SU-DHL-6 (cell line): ENCODE measurements around the gene SMIM15.

Source experiments
- CTCF ChIP-seq: fragments of 200-600 bp; sonication (generic); IDR thresholded peaks from one replicate; pipeline ENCODE4 v1.5.1; 2017; ENCODE audit warnings: antibody characterized with exemption, mild to moderate bottlenecking, low read length, moderate library complexity; ENCODE audit not compliant: insufficient read depth, poor library complexity, severe bottlenecking
- EZH2phosphoT487 ChIP-seq: fragments of 200-600 bp; sonication (generic), shearing (Covaris generic); conservative IDR thresholded peaks from 2 replicates; pipeline ENCODE4 v1.6.1; 2018; ENCODE audit warnings: mild to moderate bottlenecking, antibody characterized with exemption, low read length, moderate library complexity, mixed read lengths

- TF ChIP-seq EZH2phosphoT487, result no peak
- no peak for TF ChIP-seq CTCF
Measured at GRCh38 chr5:61186634-61187033, 24.4 kb upstream of the SMIM15 start.
